HCT116 (cell line): ENCODE data around the gene E4F1. TPM values are rescaled to one million over a fixed set of nuclear protein-coding genes. Genes with fewer than 3 reads are reported as not detected.
A peak's percentile ranks its signal among the peaks of the same experiment; 100 is the strongest.

ENCODE experiments used
- ATAC-seq: fragments of 200-7000 bp; cut with Tn5 transposase; 2 replicates; pipeline ENCODE4 v1.9.1; 2020; ENCODE audit warnings: mild to moderate bottlenecking, moderate library complexity
- BruUV-seq: library from RNA; stranded (reverse); fragments of 400-500 nt; replicated peaks from 2 replicates; lab custom pipeline; 2021; lab: Mats Ljungman, UMichigan
- CTCF ChIA-PET: fragments of 300-600 bp; sonication (Branson Sonifier 250); formaldehyde crosslinking; loops from one replicate; lab custom pipeline; 2021; ENCODE audit warnings: antibody characterized with exemption; lab: Charles Lee
- POLR2A ChIA-PET: fragments of 300-600, 350-600 bp; sonication (Branson Sonifier 250); formaldehyde crosslinking; loops from one replicate; lab custom pipeline; 2021; ENCODE audit warnings: antibody characterized with exemption; lab: Charles Lee
- RAD21 ChIA-PET, 2 experiments: fragments of 300-600 bp; sonication (Branson Sonifier 250); formaldehyde crosslinking; loops; one replicate each; lab custom pipeline; 2023; ENCODE audit warnings: low total read pairs in 2 of 2; ENCODE audit not compliant: uncharacterized antibody in 2 of 2, unreplicated experiment in 2 of 2, low non-redundant PET in 1 of 2; lab: Charles Lee
- DNase-seq: peaks from one replicate; pipeline ENCODE4 v3.0.0-alpha.2; 2010; ENCODE audit warnings: low read depth, low spot score
- H2AFZ ChIP-seq: fragments of 200-600 bp; shearing (Covaris generic), sonication (generic); 2 replicates; pipeline ENCODE4 v1.6.1; 2017; ENCODE audit warnings: low read depth, mixed run types, mixed read lengths, antibody characterized with exemption, low read length; ENCODE audit not compliant: poor library complexity, severe bottlenecking
- H3K27ac ChIP-seq: 2 replicates; pipeline ENCODE4 v1.5.1; 2012; ENCODE audit warnings: low read depth, low read length
- H3K27me3 ChIP-seq: fragments of 200-600 bp; sonication (generic); 2 replicates; pipeline ENCODE4 v1.6.1; 2016; ENCODE audit warnings: mixed run types, low read length, mixed read lengths; ENCODE audit not compliant: insufficient read depth
- H3K36me3 ChIP-seq, 2 experiments: fragments of 200-500 bp in 1 of 2; fragments of 200-600 bp in 1 of 2; sonication (Bioruptor generic) in 1 of 2; sonication (generic) in 1 of 2; 2 replicates each; pipeline versions ENCODE4 v1.5.1 to v1.6.1; 2014 to 2016; ENCODE audit warnings: low read length in 2 of 2, inconsistent platforms in 1 of 2, mixed read lengths in 1 of 2, mixed run types in 1 of 2; ENCODE audit not compliant: insufficient read depth in 2 of 2, control insufficient read depth in 1 of 2
- H3K4me1 ChIP-seq, 2 experiments: fragments of 200-600 bp in 1 of 2; sonication (generic) in 1 of 2; 2 replicates each; pipeline versions ENCODE4 v1.5.1 to v1.6.1; 2012 to 2017; ENCODE audit warnings: low read length in 2 of 2, inconsistent platforms in 1 of 2, mild to moderate bottlenecking in 1 of 2, mixed read lengths in 1 of 2, mixed run types in 1 of 2, moderate library complexity in 1 of 2; ENCODE audit not compliant: insufficient read depth in 2 of 2, control insufficient read depth in 1 of 2
- H3K4me2 ChIP-seq: fragments of 200-600 bp; sonication (generic); 2 replicates; pipeline ENCODE4 v1.6.1; 2017; ENCODE audit warnings: mixed run types, low read length, mixed read lengths
- H3K4me3 ChIP-seq, 2 experiments: fragments of 200-600 bp in 1 of 2; sonication (generic) in 1 of 2; replicated peaks in 1 of 2; 2 replicates each; pipeline ENCODE4 v1.5.1; 2011 to 2016; ENCODE audit warnings: low read length in 2 of 2, control low read depth in 1 of 2, low read depth in 1 of 2, mild to moderate bottlenecking in 1 of 2, mixed read lengths in 1 of 2, mixed run types in 1 of 2
- H3K79me2 ChIP-seq: fragments of 200-600 bp; sonication (generic); 2 replicates; pipeline ENCODE4 v1.6.1; 2017; ENCODE audit warnings: mild to moderate bottlenecking, mixed run types, low read length, moderate library complexity, mixed read lengths; ENCODE audit not compliant: insufficient read depth
- H3K9ac ChIP-seq: fragments of 200-600 bp; sonication (generic); 2 replicates; pipeline ENCODE4 v1.6.1; 2016; ENCODE audit warnings: low read length, mixed read lengths
- H3K9me2 ChIP-seq: fragments of 200-600 bp; sonication (generic), shearing (Covaris generic); 2 replicates; pipeline ENCODE4 v1.6.1; 2017; ENCODE audit warnings: mixed run types, mild to moderate bottlenecking, moderate library complexity; ENCODE audit not compliant: insufficient read depth
- H3K9me3 ChIP-seq, 2 experiments: fragments of 200-500 bp in 1 of 2; fragments of 200-600 bp in 1 of 2; sonication (Bioruptor generic) in 1 of 2; sonication (generic) in 1 of 2; 2 replicates each; pipeline ENCODE4 v1.6.1; 2014 to 2017; ENCODE audit warnings: low read length in 2 of 2, mixed read lengths in 2 of 2, inconsistent platforms in 1 of 2, low read depth in 1 of 2, mild to moderate bottlenecking in 1 of 2, mixed run types in 1 of 2, moderate library complexity in 1 of 2; ENCODE audit not compliant: control insufficient read depth in 1 of 2, insufficient read depth in 1 of 2
- H4K20me1 ChIP-seq: fragments of 200-600 bp; sonication (generic), shearing (Covaris generic); 2 replicates; pipeline ENCODE4 v1.6.1; 2017; ENCODE audit warnings: mixed run types, mild to moderate bottlenecking, moderate library complexity; ENCODE audit not compliant: insufficient read depth
- CTCF ChIP-seq, 3 experiments: fragments of 200-600 bp in 1 of 3; sonication (generic) in 1 of 3; IDR thresholded peaks in 2 of 3; conservative IDR thresholded peaks in 1 of 3; 2 replicates each; pipeline ENCODE4 v1.5.1; 2012 to 2017; ENCODE audit warnings: low read depth in 2 of 3, low read length in 2 of 3, antibody characterized with exemption in 1 of 3, borderline replicate concordance in 1 of 3, control low read depth in 1 of 3, mild to moderate bottlenecking in 1 of 3, mixed read lengths in 1 of 3, mixed run types in 1 of 3, moderate library complexity in 1 of 3; ENCODE audit not compliant: insufficient read depth in 1 of 3
- POLR2AphosphoS5 ChIP-seq: IDR thresholded peaks from 2 replicates; pipeline ENCODE4 v1.6.1; 2011; ENCODE audit warnings: mild to moderate bottlenecking, low read depth, low read length, moderate library complexity
- TCF7L2 ChIP-seq: IDR thresholded peaks from 2 replicates; pipeline ENCODE4 v1.7.0; 2011; ENCODE audit warnings: borderline replicate concordance, inconsistent platforms; ENCODE audit not compliant: insufficient read depth, insufficient read length; ENCODE audit errors: extremely low read depth
- ZFX ChIP-seq: fragments of 450-650 bp; IDR thresholded peaks from 2 replicates; pipeline ENCODE4 v1.6.1; 2017
- intact Hi-C: fragments of 100-400 bp; cut with micrococcal nuclease; formaldehyde crosslinking; loops from 2 replicates; pipeline ENCODE4 v1.10.0; 2022
- total RNA-seq: library from RNA; stranded (reverse); gene quantifications from one replicate; pipeline ENCODE4 v1.2.1, GENCODE V29; 2021; ENCODE audit not compliant: unreplicated experiment

E4F1 gene
- total RNA-seq, 1 experiment from 2014 or later: 40.7 TPM

GRCh38 chr16:2223942-2224486, 623 bp downstream of the E4F1 start:
- intact Hi-C loops: loop anchor here (1.0 to 5.0 kb wide), 2 partner anchors 27 to 72 kb away; partner anchors contain the start of gene ECI1
- peak overlapping the region; percentile 97 for H3K27ac ChIP-seq
- H3K9me3 ChIP-seq: no peaks in the 10 kb centered on the region
- H3K27me3 ChIP-seq: no peaks in the 10 kb centered on the region
- BruUV-seq: TSS peak; percentile 68
- H3K9me2 ChIP-seq: no peaks in the 10 kb centered on the region
- ChIA-PET RAD21 (no interaction called here), POLR2A (interaction anchor here (1.0 to 3.3 kb wide), 3 partner anchors 27 to 68 kb away, joined by 3 to 8 read pairs (median 5); partner anchors contain the start of genes ECI1 and TRAF7), CTCF (no interaction called here)
- no peaks in the 10 kb centered on the region; the same call in 1 of the 2 replicates for H4K20me1 ChIP-seq
- peak overlapping the region; percentile 89 for H3K9ac ChIP-seq
- H3K4me1 ChIP-seq: peaks cover 25 to 30% of the 10 kb centered on the region in 2 experiments
- H3K36me3 ChIP-seq: peaks cover 0 to 6% of the 10 kb centered on the region in 2 experiments; a peak in 2 of 4 replicates
- ATAC-seq: peak; percentile 42
- H3K4me3 ChIP-seq: peak overlapping the region; percentile 73 to 98
- peak; percentile 89 for TF ChIP-seq ZFX
- TF ChIP-seq CTCF (IDR thresholded peaks at IDR 0.05 in 2 of 3, conservative IDR thresholded peaks at IDR 0.05 in 1 of 3; ENCODE audit: borderline replicate concordance in 1 of 3, insufficient read depth in 1 of 3, low read depth in 2 of 3, low read length in 2 of 3): 0 out of 6 replicates have a peak, but pooled peaks of 1 of the 3 experiments have one; percentile 9
- TF ChIP-seq POLR2AphosphoS5: no peak
- TF ChIP-seq TCF7L2: peak; percentile 59
- peaks cover 53% of the 10 kb centered on the region for H3K79me2 ChIP-seq
- H3K4me2 ChIP-seq: peak overlapping the region; percentile 75
- no peak for DNase-seq
- H2AFZ ChIP-seq: no peak overlapping the region
